ENCODE data around the gene PRR20A. TPM values are rescaled to one million over a fixed set of nuclear protein-coding genes. Genes with fewer than 3 reads are reported as not detected.
"Not testable (repeated sequence)": the region's sequence is repeated elsewhere in the genome, so short reads cannot be mapped to it uniquely, and the experiment has no call there.

The PRR20A gene
- polyA plus RNA-seq (2012; ENCODE audit: insufficient read length, low read depth), result not detected

DNA sequence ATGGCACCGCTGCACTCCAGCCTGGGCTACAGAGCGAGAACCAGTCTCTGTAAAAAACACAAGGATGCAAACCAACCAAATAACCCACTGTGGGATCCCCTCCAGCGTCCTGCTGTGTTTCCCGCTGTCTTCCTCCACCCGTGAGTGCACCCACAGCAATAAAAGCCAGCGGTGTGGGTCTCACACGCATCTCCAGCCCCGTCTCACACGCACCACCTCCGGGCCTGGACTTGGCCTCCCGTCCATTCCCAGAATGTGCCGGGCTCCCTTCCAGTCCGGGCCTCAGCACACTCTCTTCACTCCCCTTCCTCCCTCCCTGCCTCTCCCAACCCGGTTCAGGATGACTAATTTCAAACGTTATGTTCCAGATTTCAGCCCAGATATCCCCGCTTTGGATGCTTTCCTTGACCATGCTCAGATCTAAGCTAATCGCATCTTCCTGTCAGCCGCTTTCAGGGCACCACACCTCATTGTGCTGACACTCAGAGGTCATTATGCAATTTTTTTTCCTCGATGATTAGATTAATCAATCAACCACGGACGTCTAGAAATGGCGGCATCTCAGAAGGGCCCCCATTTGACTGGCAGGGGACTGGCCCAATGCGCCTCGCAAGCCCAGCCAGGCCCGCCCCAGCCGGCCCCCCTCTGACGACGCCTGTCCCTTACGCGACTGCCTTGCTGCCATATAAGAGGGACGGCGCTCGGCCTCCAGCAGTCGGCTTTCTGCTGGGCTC lies at the start of gene PRR20A:
Gene PRR20A (plus strand): TSS at position 684 of the 734 bp plus-strand sequence. CDS start 387 bp downstream, outside the sequence.
- not testable (repeated sequence) for TF ChIP-seq TAF1 (IDR thresholded peaks at IDR 0.05; ENCODE audit: borderline replicate concordance, insufficient read depth, low read length); SIN3A (IDR thresholded peaks at IDR 0.05; ENCODE audit: borderline replicate concordance, insufficient read depth, low read length); POLR2AphosphoS5 (IDR thresholded peaks at IDR 0.05; ENCODE audit: low read depth, low read length)

DNA sequence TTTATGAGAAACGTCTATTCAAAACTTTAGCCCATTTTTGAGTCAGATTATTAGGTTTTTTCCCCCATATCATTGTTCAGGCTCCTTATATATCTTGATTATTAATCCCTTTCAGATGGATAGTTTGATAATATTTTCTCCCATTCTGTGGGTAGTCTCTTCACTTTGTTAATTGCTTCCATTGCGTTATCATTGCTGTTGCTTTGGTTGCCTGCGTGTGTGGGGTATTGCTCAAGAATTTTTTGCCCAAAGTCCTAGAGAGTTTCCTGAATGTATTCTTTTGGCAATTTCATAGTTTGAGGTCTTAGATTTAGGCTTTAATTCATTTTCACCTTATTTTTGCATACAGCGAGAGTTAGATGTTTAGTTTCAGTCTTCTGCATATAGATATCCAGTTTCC lies 25.8 kb upstream of the PRR20A start:
- TF ChIP-seq FOXP2 (optimal IDR thresholded peaks at IDR 0.05; ENCODE audit: borderline replicate concordance, extremely low read depth, extremely low read length, insufficient read depth) (no peak), REST (IDR thresholded peaks at IDR 0.05; ENCODE audit: insufficient read depth in 1 of 2, low read depth in 2 of 2, low read length in 2 of 2) (no peak), POLR2AphosphoS5 (IDR thresholded peaks at IDR 0.05; ENCODE audit: low read depth, low read length) (no peak), TAF1 (IDR thresholded peaks at IDR 0.05; ENCODE audit: borderline replicate concordance, insufficient read depth, low read length) (no peak), SIN3A (IDR thresholded peaks at IDR 0.05; ENCODE audit: borderline replicate concordance, insufficient read depth, low read length) (no peak)

DNA sequence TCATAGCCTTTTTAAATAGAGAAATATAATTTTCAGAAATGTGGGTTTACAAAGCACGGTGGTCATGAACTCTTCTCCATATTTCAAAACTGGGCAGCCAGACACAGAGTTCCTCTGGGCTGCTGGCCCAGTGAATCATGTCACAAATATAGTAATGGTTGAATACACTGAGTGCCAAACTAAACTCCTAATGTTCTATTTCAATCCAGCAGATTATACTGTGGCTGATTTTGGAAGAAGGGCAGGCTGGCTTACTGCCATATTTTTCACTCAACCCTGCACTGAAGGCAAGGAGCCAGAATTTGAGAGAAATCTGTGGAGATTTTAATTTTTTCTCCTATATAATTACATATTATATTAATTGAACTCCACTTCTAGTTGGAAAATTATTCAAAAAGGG lies 17.0 kb upstream of the PRR20A start:
- TF ChIP-seq FOXP2 (optimal IDR thresholded peaks at IDR 0.05; ENCODE audit: borderline replicate concordance, extremely low read depth, extremely low read length, insufficient read depth) (no peak), POLR2AphosphoS5 (IDR thresholded peaks at IDR 0.05; ENCODE audit: low read depth, low read length) (no peak), SIN3A (IDR thresholded peaks at IDR 0.05; ENCODE audit: borderline replicate concordance, insufficient read depth, low read length) (no peak), REST (IDR thresholded peaks at IDR 0.05; ENCODE audit: insufficient read depth in 1 of 2, low read depth in 2 of 2, low read length in 2 of 2) (no peak), TAF1 (IDR thresholded peaks at IDR 0.05; ENCODE audit: borderline replicate concordance, insufficient read depth, low read length) (no peak)

GRCh38 chr13:57128909-57129308 lies 11.8 kb upstream of the PRR20A start:
- TF ChIP-seq FOXP2 (optimal IDR thresholded peaks at IDR 0.05; ENCODE audit: borderline replicate concordance, extremely low read depth, extremely low read length, insufficient read depth), result no peak
- TF ChIP-seq POLR2AphosphoS5 (IDR thresholded peaks at IDR 0.05; ENCODE audit: low read depth, low read length), result no peak
- no peak for TF ChIP-seq TAF1 (IDR thresholded peaks at IDR 0.05; ENCODE audit: borderline replicate concordance, insufficient read depth, low read length)
- no peak for TF ChIP-seq SIN3A (IDR thresholded peaks at IDR 0.05; ENCODE audit: borderline replicate concordance, insufficient read depth, low read length)
- TF ChIP-seq REST (IDR thresholded peaks at IDR 0.05; ENCODE audit: insufficient read depth in 1 of 2, low read depth in 2 of 2, low read length in 2 of 2), result no peak

DNA sequence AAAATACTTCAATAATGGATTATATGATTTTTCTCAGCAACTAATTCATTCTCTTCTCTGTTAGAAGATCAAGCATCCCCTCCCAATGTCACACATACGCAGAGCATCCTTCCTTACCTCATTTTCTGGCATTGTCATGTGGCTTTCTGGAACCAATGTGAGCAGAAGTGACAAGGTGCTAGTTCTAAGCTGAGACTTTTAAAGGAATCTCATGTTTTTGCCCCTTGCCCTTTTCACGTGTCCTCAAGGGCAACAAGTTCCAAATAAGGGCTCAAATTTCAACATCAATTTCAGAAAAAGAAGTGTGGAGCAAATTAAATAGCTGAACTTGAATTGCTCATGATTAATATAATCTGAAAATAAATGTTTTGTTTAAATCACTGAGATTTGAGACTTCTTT lies 4.6 kb upstream of the PRR20A start:
- TF ChIP-seq POLR2AphosphoS5 (IDR thresholded peaks at IDR 0.05; ENCODE audit: low read depth, low read length) (no peak), SIN3A (IDR thresholded peaks at IDR 0.05; ENCODE audit: borderline replicate concordance, insufficient read depth, low read length) (no peak), TAF1 (IDR thresholded peaks at IDR 0.05; ENCODE audit: borderline replicate concordance, insufficient read depth, low read length) (no peak), REST (IDR thresholded peaks at IDR 0.05; ENCODE audit: insufficient read depth in 1 of 2, low read depth in 2 of 2, low read length in 2 of 2) (no peak), FOXP2 (optimal IDR thresholded peaks at IDR 0.05; ENCODE audit: borderline replicate concordance, extremely low read depth, extremely low read length, insufficient read depth) (no peak)

Measured in PFSK-1 (cell line).